SIG-M5 (cell line): Measurements from ENCODE around the gene PPIF.

ENCODE experiments used
- DNase-seq: peaks from one replicate; lab custom pipeline; 2025; lab: John Stamatoyannopoulos, UW

Gene PPIF

DNA sequence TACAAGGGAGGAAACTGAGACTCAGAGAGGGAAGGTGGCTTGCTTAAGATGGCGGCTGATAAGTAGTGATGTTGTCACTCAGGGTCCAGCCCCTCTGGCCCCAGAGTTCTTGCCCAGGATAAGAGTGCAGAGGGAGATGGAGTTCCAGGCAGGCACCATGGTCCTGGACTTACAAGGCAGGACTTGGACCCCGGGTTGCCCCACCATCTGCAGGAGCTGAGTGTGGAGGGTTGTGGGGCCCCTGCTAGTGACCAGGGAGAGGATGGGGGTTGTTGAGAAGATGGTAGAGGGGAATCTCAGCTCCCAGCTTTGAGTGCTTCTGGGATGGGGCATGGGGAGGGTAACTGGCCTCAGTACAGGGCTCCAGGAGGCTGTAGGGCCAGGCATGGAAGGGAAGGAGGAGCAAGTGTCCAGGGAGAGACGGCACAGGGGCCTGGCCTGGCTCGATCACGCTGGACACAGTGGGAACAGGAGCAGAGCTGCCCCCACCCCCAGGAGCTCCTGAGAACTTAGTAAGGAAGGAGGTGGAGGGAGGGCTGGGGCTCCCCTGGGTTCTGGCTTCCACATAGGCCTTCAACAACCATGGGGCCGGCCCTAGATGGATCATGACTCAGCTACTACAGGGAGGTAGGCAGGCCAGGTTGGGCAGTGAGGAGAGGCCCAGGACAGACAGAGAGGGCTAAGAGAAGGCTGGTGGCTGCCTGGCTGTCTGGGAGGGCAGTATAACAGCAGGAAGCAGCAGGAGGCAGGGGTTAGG lies 28.2 kb downstream of the PPIF start:
- no peak for DNase-seq

GRCh38 chr10:79376078-79376628 lies 28.9 kb downstream of the PPIF start:
- DNase-seq = no peak

- DNase-seq = no peak
These were observed 29.7 kb downstream of the PPIF start for GRCh38 chr10:79376751-79377556.

- no peak for DNase-seq
These were observed 30.5 kb downstream of the PPIF start for GRCh38 chr10:79377557-79378382.

GRCh38 chr10:79378383-79378646 lies 31.0 kb downstream of the PPIF start:
- DNase-seq = no peak

- no peak for DNase-seq
These were observed 31.6 kb downstream of the PPIF start for GRCh38 chr10:79378647-79379511.

DNA sequence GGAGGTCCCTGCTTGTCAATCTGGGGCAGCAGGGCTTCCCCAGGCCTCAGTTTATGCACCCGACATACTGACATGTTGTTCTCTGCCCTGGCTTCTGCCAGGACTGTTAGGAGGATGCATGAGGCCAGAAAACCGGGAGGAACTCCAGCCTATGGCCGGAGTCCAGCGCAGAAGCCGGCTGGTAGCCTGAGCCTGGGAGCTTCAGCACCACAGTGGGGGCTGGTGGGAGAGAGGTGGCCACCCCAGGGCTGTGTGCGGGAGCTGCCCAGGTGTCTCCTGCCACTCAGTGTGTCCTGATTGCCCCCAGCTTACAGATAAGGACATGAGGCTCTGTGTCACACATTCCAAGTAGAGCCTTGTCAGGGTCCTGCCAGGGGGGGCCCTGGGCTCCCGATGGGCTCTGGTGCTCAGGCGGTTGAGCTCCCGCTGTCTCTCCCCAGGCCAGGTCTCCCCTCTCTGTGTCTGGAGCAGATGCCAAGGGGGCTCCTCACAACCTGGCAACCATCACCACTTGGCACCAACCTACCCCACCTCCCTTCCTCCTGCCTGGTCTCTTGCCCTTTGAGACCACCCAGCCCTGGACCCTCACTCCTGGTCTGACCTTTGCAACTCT lies 32.3 kb downstream of the PPIF start:
- no peak for DNase-seq

DNA sequence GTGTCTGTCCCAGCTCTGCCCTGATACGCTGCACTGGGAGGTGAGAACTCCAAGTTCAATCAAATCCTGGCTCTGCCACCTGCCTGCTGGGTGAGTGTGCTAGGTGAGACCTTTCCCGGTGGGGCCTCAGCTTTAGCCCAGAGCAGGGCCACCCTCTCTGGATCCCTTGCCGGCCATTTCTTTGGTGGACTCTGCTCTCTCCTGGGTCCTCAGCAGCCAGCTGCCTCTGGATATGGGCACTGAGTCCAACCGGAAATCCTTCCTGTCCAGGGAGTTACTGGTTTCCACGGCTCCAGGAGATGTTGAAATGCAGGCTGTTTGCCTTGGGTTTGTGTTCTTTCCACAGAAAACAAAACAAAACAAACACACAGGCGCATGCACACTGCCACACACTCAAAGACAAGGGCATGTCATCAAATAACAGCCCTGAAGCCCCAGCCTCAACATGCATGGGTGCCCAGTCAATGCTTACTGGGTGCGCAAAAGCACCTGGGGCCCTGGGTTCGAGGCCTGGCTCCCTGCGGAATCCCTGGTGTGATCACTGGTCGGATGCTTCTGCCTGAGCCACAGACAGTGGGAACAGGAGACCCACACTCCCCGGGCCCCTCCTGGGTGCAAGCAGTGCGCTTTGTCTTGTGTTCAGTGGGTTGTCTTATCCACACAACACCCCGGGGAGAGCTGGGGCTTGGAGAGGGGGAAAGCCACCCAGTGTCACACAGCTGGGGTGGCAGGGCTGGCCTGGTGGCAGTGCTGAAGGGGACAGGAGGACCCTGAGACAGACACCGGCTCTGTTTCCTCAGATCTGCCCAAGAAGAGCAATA lies 33.1 kb downstream of the PPIF start:
- DNase-seq = no peak

GRCh38 chr10:79380946-79381721 lies 33.9 kb downstream of the PPIF start:
- DNase-seq = no peak

- no peak for DNase-seq
These were observed 34.5 kb downstream of the PPIF start for GRCh38 chr10:79381804-79382221.

GRCh38 chr10:79382491-79382941 lies 35.2 kb downstream of the PPIF start:
- DNase-seq = no peak

DNA sequence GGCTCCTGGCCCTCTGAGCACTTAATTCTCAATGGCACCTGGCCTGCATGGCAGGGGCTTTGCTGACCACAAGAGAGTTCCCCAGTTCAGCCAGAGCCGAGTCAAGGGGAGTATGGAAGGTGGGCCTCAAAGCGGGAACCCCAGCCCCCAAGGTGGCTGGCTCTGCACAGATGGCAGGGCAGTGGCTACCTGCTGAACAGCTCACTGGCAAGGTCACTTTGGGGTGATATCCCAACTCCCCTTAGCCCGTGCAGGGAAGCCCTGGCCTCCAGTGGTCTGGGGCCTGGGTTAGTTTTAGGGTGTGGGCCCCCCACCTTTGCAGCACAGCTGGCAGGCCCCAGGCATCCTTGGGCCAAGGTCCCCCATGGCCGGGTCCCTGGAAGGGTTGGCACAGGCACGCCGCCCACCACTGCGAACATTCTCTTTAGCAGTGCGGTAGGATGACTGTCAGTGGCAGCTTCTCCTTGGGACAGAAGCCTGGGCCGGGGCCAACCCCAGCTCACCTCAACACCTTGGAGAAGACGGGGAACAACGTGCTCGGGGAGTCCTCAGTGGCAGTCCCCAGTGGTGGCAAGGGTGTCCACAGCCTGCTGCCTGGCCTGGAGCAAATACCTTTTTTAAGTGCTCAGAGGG lies 36.8 kb downstream of the PPIF start:
- DNase-seq = no peak

DNA sequence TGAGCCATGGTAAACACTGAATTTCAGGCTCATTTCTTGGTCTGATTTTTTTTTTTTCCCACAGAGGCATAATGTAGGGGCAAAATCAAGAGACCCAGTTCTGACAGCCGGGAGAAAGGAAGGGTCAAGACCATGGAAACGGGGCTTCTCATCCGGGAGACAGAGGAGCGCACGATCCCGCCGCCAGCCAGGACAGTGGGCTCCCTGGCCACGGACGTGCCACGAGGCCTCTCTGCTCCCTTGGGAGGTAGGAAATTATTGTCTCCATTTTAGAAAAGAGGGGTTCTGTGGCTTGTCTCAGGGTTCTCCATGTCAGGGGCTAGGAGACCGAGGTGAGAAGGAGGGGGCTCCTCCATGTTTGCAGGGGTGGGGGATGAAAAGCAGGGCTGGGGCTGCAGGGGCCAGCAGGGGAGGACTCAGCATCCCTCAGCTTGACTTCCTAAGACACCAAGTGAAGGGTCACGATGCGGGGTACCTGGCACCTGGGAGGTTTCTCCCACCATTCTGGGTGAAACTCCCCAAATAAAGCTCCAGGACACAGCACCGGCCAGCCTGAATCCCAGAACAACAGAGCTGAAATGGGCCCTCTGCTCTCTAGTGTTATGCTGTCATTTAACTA lies 37.6 kb downstream of the PPIF start:
- DNase-seq = no peak

GRCh38 chr10:79385392-79385795 lies 38.1 kb downstream of the PPIF start:
- no peak for DNase-seq

DNA sequence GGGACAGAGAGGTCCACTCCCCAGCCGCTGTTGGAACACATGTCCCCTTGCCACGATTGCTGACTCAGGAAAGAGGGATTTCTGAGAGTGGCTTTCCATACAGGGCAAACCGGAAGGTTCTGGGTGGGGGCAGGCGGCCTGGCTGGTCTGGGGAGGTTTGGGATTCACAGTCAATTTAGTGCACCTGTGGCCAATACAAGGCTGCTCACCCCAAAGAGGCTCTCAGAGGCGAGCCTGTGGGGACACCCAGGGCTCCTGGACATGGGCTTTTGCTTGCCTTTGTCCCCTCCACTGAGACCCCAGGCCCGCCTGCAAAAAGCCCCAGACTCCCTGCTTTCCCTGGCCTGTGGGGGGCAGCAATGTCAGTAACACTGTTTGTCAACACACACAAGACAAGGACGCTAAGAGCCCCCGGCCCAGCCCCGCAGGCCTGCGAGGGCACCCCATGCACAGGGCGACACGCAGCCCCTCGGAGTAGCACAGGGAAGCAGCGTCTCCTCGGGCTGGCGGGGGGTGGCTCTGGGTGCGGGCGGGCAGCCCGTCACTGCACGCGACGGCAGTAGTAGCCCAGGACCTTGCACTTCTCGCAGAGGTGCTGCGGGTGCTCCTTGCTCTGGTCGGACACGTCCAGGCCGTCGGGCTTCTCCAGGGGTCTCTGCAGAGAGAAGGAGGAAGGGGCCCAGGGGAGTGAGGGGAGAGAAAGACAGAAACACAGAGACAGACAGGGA lies 38.7 kb downstream of the PPIF start:
- DNase-seq = no peak

DNA sequence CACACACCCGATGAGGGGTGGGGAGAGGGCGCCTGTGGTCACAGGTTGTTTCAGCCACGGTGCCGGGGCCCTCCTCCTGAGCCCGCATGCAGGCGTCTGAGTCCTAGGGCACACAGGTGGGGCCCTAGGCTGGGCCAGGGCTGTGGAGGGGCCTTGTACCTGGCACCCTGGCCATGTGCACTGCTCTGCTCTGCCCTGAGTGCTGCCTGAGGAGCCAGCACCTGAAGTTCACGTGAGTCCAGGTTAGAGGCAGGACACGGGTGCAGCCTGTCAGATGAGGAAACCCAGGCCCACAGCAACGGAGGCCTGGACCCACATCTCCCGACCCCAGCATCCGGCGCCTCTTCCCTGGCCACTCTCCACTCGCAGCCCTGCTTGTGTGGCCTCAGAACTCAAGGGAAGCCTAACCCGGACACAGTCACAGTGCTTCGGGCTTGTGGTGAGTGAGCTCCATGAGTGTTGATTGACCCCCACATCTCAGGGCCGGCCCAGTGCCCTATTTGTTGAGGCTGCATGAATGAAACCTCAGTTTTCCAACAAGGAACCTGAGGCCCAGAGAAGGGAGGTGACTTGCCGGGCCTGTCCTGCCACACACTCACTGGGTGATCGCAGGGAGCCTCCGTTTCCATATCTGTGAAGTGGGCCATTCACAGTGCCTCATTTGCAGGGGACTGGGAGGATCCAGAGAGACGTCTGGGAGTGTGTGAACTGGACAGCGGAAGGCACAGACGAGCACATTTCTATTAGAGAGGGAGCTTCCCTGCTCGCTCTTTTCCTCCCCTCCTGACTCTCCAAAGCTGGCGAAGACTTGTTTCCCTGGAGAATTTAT lies 39.6 kb downstream of the PPIF start:
- no peak for DNase-seq

- no peak for DNase-seq
These were observed 40.3 kb downstream of the PPIF start for GRCh38 chr10:79387466-79387973.
